ENCODE measurements around the gene CERS1.

DNA sequence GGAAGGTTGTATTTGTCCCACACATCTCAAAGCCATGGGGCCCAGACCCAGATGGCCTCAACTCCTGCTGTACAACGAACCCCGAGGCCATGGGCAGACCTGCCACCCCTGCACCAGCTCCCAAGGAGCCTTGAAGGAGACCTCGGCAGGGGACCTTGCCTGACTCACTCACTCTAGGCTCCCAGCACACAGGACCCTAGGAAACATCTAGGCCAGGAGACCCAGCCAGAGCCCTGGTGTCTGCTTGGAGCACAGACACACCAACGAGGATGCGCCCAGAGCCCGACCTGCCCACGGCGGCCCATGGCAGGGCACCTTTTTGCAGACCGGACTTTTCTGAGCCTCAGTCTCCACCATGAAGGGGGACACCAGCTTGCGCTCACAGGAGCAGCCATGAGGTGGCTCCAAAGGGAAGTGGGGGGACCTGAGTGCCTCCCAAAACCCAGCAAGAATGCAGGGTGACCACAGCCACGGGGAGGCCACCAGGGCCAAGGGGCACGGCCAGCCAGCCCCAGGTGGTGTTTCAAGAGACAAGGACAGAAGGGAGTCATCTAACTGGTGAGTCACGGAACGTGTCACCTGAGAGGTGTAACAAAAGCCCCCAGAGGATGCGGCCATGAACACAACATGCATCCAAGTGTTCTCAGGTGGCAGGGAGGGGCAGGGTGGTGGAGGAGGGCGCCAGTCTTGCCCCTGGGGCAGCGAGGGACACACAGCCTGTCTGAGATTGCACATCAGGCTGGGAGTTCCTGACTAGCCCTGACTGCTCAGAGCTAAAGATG lies 4.9 kb upstream of the CERS1 start:
- TF ChIP-seq, protein P1, sequence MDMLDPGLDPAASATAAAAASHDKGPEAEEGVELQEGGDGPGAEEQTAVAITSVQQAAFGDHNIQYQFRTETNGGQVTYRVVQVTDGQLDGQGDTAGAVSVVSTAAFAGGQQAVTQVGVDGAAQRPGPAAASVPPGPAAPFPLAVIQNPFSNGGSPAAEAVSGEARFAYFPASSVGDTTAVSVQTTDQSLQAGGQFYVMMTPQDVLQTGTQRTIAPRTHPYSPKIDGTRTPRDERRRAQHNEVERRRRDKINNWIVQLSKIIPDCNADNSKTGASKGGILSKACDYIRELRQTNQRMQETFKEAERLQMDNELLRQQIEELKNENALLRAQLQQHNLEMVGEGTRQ (IDR thresholded peaks at IDR 0.05; ENCODE audit: borderline replicate concordance, low read depth, low read length) = no peak
- TF ChIP-seq RAD51 (IDR thresholded peaks at IDR 0.05) (no peak), RAD21 (IDR thresholded peaks at IDR 0.05; ENCODE audit: insufficient read depth, low read depth, low read length) (no peak)
